A172 (cell line): ENCODE data around the gene PMF1. TPM values are rescaled to one million over a fixed set of nuclear protein-coding genes. Genes with fewer than 3 reads are reported as not detected.

Source experiments
- DNase-seq: peaks from one replicate; pipeline ENCODE4 v3.0.0-alpha.2; 2015; ENCODE audit warnings: low spot score
- total RNA-seq: library from RNA; depleted of rRNA; stranded (reverse); fragments of >200 nt; shearing (Covaris generic); gene quantifications from 2 replicates; pipeline ENCODE4 v1.2.3, GENCODE V29; 2014; rRNA removed

PMF1 gene
- total RNA-seq, 1 experiment from 2014 or later: 210 TPM

DNA sequence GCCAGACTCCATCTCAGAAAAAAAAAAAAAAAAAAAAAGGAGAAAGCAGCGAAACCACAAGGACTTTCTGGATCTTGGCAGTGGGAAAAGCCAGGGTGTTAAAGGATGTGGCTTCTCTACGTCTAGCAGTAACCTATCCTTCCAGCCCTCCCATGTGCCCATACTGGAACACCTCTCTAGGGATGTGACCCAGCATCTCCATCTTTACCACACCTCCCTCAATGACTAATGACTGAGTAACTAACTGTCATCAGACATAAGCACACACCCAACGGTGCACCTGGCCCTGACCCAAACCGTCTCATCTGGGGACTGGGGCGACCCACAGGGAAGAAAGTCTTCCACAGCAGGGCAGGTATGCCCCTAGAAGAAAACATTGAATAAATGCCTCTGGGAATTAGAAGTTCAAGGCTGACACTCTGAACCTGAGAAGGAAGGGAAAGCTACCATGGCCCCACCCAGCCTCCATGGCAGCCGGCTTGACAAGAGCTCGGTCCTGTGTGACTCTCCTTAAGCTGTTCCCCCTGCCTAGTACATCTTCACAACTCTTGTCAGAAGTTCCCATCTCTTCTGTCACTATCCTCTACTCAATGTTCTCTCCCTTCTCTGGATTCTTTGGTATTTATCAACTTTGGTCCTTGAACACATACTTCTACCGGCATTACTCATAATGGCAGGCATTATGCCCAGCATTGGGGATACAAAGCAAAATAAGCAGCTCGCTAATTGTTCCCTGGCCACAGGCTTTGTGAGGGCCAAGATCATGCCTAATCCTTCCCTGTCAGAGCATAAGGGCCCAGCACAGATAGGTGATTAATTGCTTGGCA lies 49.9 kb downstream of the PMF1 start:
- DNase-seq: peak; percentile 99

- no peak for DNase-seq
These were observed 50.5 kb downstream of the PMF1 start for GRCh38 chr1:156263288-156263655.

DNA sequence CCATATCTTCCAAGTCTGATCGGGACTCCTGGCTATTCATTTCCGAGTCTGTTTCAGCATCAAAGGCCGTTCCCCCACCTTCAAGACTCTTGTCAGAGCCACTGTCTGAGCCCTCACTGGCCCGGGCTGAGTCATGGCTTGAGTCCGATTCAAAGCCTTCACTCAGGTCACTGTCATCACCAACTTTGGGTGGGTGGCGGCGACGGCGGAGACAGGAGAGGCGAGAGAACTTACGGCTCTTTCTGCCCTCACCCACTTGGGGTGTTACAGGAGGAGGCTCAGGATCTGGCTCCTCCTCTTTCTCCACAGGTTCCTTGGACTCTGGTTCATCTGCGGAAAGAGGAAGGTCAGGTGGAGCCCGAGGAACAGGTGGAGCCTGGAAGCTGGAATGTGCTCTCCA lies 53.2 kb downstream of the PMF1 start:
- no peak for DNase-seq

GRCh38 chr1:156268336-156268735 lies 55.5 kb downstream of the PMF1 start:
- peak; percentile 76 for DNase-seq

DNA sequence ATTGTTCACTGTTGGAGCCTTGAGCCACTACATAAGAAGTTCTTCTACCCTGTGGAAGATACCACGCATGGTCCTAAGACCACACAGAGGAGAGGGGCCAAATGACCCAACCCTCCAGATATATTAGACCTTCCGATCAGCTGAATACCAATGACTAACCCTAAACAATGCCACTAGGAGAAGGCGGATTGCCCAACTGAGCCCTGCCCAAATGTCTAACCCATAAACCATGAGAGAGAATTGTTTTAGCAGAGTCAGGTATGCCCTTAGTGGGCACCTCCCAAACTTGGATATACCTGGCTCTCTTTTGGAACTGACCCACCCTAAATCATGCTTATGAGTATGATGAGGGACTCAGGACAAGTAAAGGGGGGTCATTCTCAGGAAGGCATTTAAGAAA lies 57.5 kb downstream of the PMF1 start:
- DNase-seq: no peak

GRCh38 chr1:156276532-156276931 lies 63.7 kb downstream of the PMF1 start:
- no peak for DNase-seq

DNA sequence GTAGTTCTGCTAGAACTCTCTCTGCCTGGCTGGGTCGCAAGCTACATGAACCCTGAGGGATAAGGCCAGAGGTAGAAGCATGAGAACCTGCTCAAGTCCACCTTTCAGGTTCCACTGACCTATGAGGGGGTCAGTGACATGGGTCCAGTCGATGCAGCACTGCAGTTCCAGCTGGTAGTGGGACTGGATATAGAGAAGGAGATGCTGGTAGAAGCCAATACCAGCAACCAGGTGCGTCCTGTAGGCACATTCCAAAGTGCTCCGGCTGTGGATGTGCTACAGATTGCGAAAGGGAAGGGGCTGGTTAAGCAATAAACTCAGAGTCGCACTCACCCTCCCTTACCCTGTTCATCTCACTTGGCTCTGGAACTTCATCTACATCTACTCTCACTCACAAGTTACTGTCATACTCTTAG lies 64.2 kb downstream of the PMF1 start:
- no peak for DNase-seq

DNA sequence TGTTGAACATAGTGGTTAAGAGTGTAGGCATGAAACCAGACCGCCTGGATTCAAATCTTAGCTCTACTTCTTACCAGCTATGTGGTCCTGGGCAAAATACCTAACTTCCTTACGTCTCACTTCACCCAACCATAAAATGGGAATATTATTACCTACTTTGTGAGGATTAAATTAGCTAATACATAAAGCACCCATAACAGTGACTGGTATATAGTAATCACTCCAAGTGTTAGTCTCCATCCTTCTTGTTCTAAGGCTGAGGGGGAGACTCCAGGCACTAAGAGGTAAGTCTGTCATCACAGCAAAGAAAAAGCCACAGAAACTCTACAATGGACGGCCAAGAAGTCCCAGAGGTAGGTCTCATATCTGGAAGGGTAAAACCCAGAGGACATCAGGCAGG lies 67.0 kb downstream of the PMF1 start:
- DNase-seq: no peak

- DNase-seq: peak; percentile 63
These were observed 68.5 kb downstream of the PMF1 start for GRCh38 chr1:156281281-156281680.

DNA sequence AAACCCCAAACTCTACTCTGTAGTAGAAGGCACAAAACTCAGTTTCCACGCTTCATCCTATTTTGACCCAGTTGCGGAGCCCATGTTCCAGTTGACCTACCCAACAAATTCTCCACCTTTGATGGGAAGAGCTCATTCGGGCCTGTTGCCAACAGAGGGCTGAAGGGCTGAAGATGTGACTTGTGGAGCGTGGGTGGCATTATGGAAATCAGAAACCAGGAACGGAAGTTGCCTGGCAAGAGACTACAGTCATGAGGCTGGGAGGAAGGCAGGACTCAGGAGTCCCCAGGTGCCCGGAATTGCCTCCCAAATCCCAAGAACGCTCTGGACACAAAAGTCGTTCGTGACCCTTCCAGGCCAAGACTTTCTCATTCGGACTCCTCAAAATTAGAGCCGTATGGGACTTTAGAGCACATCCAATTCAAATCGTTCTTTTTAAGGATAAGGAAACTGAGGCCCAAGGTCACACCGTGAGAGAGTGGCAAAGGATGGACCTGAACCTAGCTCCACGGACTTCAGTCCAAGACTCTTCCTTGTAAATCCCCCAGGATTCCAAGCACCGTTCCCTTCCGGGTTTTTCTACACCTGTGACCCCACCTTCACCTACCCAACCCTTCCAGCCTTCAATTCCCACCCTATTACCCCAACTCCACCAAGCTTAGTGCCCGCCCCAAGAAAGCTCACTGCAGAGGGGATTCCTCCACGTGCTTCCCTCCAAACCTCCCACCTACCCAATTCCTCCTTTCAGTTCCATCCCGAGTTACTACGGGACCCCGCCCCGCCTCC lies 69.1 kb downstream of the PMF1 start:
- peak; percentile 47 for DNase-seq

GRCh38 chr1:156282479-156283222 lies 69.8 kb downstream of the PMF1 start, which contains the start of gene SMG5:
TSS of gene SMG5 (minus strand) at chr1:156282825. CDS start at chr1:156282680, 145 bp downstream.
- peak; percentile 100 for DNase-seq

GRCh38 chr1:156283521-156283920 lies 70.7 kb downstream of the PMF1 start:
- no peak for DNase-seq

- no peak for DNase-seq
These were observed 71.3 kb downstream of the PMF1 start, which contains the start of gene TMEM79 for GRCh38 chr1:156284112-156284511. TSS of gene TMEM79 (plus strand) at chr1:156284325. CDS start at chr1:156285227, 902 bp downstream.

- DNase-seq: no peak
These were observed 72.0 kb downstream of the PMF1 start for GRCh38 chr1:156284757-156285156.

DNA sequence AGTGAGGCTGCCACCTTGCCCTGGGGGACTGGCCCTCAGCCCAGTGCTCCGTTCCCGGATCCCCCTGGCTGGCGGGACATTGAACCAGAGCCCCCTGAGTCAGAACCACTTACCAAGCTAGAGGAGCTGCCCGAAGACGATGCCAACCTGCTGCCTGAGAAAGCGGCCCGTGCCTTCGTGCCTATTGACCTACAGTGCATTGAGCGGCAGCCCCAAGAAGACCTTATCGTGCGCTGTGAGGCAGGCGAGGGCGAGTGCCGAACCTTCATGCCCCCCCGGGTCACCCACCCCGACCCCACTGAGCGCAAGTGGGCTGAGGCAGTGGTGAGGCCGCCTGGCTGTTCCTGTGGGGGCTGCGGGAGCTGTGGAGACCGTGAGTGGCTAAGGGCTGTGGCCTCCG lies 72.6 kb downstream of the PMF1 start:
- DNase-seq: no peak

DNA sequence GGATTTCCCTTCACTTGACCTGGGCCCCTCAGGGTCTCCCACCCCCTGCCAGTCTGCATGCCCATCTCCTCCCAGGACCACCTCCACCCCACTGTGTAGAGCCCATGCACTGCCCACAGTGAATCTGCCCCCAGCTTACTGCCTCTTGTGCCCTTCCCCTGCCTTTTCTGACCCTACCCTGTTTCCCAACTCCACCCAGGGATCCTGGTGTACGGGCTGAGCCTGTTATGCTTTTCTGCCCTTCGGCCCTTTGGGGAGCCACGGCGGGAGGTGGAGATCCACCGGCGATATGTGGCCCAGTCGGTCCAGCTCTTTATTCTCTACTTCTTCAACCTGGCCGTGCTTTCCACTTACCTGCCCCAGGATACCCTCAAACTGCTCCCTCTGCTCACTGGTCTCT lies 73.3 kb downstream of the PMF1 start:
- DNase-seq: no peak

Other genes starting within 250 kb of the PMF1 start
- 153 and 155 TPM in 2 replicates for gene ARHGEF2, start 234.5 kb upstream of the PMF1 start, total RNA-seq
- 573 and 778 TPM in 2 replicates for gene SSR2, start 192.1 kb upstream of the PMF1 start, total RNA-seq
- gene UBQLN4, start 159.2 kb upstream of the PMF1 start, total RNA-seq: 35.9 and 37.1 TPM in 2 replicates
- 179 TPM in 2 replicates for gene LAMTOR2, start 158.2 kb upstream of the PMF1 start, total RNA-seq
- gene RAB25, start 151.8 kb upstream of the PMF1 start, total RNA-seq: 0.12 TPM in 1 of 2 replicates, not detected in the other
- 11.2 and 12.5 TPM in 2 replicates for gene MEX3A, start 130.5 kb upstream of the PMF1 start, total RNA-seq
- 1,695 and 2,065 TPM in 2 replicates for gene LMNA, start 98.3 kb upstream of the PMF1 start, total RNA-seq
- gene SEMA4A, start 59.4 kb upstream of the PMF1 start, total RNA-seq: 0.31 TPM in 1 of 2 replicates, not detected in the other
- gene SLC25A44, start 18.9 kb upstream of the PMF1 start, total RNA-seq: 25.2 and 35.8 TPM in 2 replicates
- gene BGLAP, start 29.2 kb downstream of the PMF1 start, total RNA-seq: 0.34 and 2.3 TPM in 2 replicates
- gene PAQR6, start 35.0 kb downstream of the PMF1 start, total RNA-seq: 2.0 and 3.1 TPM in 2 replicates
- gene SMG5, start 69.8 kb downstream of the PMF1 start, total RNA-seq: 113 and 116 TPM in 2 replicates
- 7.9 and 8.6 TPM in 2 replicates for gene TMEM79, start 71.3 kb downstream of the PMF1 start, total RNA-seq
- gene GLMP, start 82.7 kb downstream of the PMF1 start, total RNA-seq: 133 and 135 TPM in 2 replicates
- gene VHLL, start 86.3 kb downstream of the PMF1 start, total RNA-seq: not detected in 2 replicates
- gene CCT3, start 125.3 kb downstream of the PMF1 start, total RNA-seq: 1,101 and 1,191 TPM in 2 replicates
- 3.5 and 9.4 TPM in 2 replicates for gene TSACC, start 125.5 kb downstream of the PMF1 start, total RNA-seq
- gene RHBG, start 156.2 kb downstream of the PMF1 start, total RNA-seq: not detected in 2 replicates